Astrocyte of the cerebellum (primary cell): ENCODE data around the gene ABCB10.

Experiments used
- DNase-seq: peaks from one replicate; pipeline ENCODE4 v3.0.0-alpha.2; 2011; ENCODE audit warnings: low read depth
- H3K4me3 ChIP-seq: 2 replicates; pipeline ENCODE4 v1.5.1; 2011; ENCODE audit warnings: mild to moderate bottlenecking, low read depth, low read length, moderate library complexity
- CTCF ChIP-seq: IDR thresholded peaks from 2 replicates; pipeline ENCODE4 v1.5.1; 2012; ENCODE audit warnings: low read length, low read depth, moderate library complexity, mild to moderate bottlenecking; ENCODE audit errors: missing control alignments
- in situ Hi-C: cut with HindIII; loops from 2 replicates; pipeline ENCODE4 v1.10.0; 2017; ENCODE audit warnings: low sequenced_read_pairs

The ABCB10 gene

GRCh38 chr1:229570891-229571516 lies 12.5 kb upstream of the ABCB10 start:
- no peak for DNase-seq
- in situ Hi-C loops = no loop called here
- no peak for TF ChIP-seq CTCF
- no peak overlapping the region for H3K4me3 ChIP-seq

- no peak for TF ChIP-seq CTCF
- no peak overlapping the region for H3K4me3 ChIP-seq
- in situ Hi-C loops = no loop called here
- no peak for DNase-seq
These were observed 11.8 kb upstream of the ABCB10 start for GRCh38 chr1:229570305-229570704.

- no peak for DNase-seq
- TF ChIP-seq CTCF = no peak
- H3K4me3 ChIP-seq = no peak overlapping the region
- in situ Hi-C loops = no loop called here
These were observed 8.8 kb upstream of the ABCB10 start for GRCh38 chr1:229567109-229567868.

- DNase-seq = no peak
- no peak for TF ChIP-seq CTCF
- in situ Hi-C loops = no loop called here
- no peak overlapping the region for H3K4me3 ChIP-seq
These were observed 5.2 kb upstream of the ABCB10 start for GRCh38 chr1:229563701-229564100.

GRCh38 chr1:229563241-229563640 lies 4.7 kb upstream of the ABCB10 start:
- in situ Hi-C loops = no loop called here
- H3K4me3 ChIP-seq = no peak overlapping the region
- no peak for TF ChIP-seq CTCF
- DNase-seq = no peak

GRCh38 chr1:229562686-229563085 lies 4.2 kb upstream of the ABCB10 start:
- H3K4me3 ChIP-seq = no peak overlapping the region
- TF ChIP-seq CTCF = no peak
- in situ Hi-C loops = no loop called here
- no peak for DNase-seq
